Mesothelial cell of epicardium (in vitro differentiated cells): ENCODE results near the gene ATF3. TPM values are rescaled to one million over a fixed set of nuclear protein-coding genes. Genes with fewer than 3 reads are reported as not detected.

Experiments
- DNase-seq, 2 experiments: peaks; one replicate each; pipeline ENCODE4 v3.0.0; 2021; ENCODE audit warnings: low spot score in 2 of 2; ENCODE audit not compliant: unreplicated experiment in 2 of 2
- H3K27ac Mint-ChIP-seq: 2 replicates; pipeline ENCODE4 v1.8.0; 2021; ENCODE audit warnings: mixed read lengths
- H3K27me3 Mint-ChIP-seq: 2 replicates; pipeline ENCODE4 v1.8.0; 2021; ENCODE audit warnings: low read depth, mixed read lengths
- H3K36me3 Mint-ChIP-seq: 2 replicates; pipeline ENCODE4 v1.8.0; 2021; ENCODE audit warnings: mixed read lengths
- H3K4me1 Mint-ChIP-seq: 2 replicates; pipeline ENCODE4 v1.8.0; 2021; ENCODE audit warnings: mixed read lengths
- H3K4me3 Mint-ChIP-seq: 2 replicates; pipeline ENCODE4 v1.8.0; 2021; ENCODE audit warnings: mild to moderate bottlenecking, moderate library complexity, mixed read lengths
- H3K9me3 Mint-ChIP-seq: 2 replicates; pipeline ENCODE4 v1.8.0; 2021; ENCODE audit warnings: mixed read lengths
- CTCF ChIP-seq: fragments of 200-600 bp; sonication (generic); IDR thresholded peaks from one replicate; pipeline ENCODE4 v1.5.0; 2021; ENCODE audit warnings: antibody characterized with exemption; ENCODE audit not compliant: unreplicated experiment
- total RNA-seq: library from RNA; stranded (reverse); gene quantifications from 3 replicates; pipeline ENCODE4 v1.2.1, GENCODE V29; 2021

The ATF3 gene
- total RNA-seq, 1 donor from 2014 or later: 147 TPM

- Mint-ChIP-seq H3K36me3 (peaks cover 25% of the 10 kb centered on the region), H3K4me3 (no peak overlapping the region), H3K27ac (no peak overlapping the region), H3K9me3 (no peaks in the 10 kb centered on the region), H3K4me1 (peaks cover 13% of the 10 kb centered on the region), H3K27me3 (no peaks in the 10 kb centered on the region)
- peak in 1 of 2 experiments; percentile 29 for DNase-seq
- no peak for TF ChIP-seq CTCF
Measured at GRCh38 chr1:212618466-212619210, 10.1 kb downstream of the ATF3 start.

- TF ChIP-seq CTCF: no peak
- H3K27me3 Mint-ChIP-seq: peaks cover 2% of the 10 kb centered on the region
- DNase-seq: no peak
- H3K4me1 Mint-ChIP-seq: no peaks in the 10 kb centered on the region
- H3K9me3 Mint-ChIP-seq: no peaks in the 10 kb centered on the region
- no peak overlapping the region for H3K27ac Mint-ChIP-seq
- peaks cover 23% of the 10 kb centered on the region for H3K36me3 Mint-ChIP-seq
- H3K4me3 Mint-ChIP-seq: no peak overlapping the region
Measured at GRCh38 chr1:212620293-212620692, 11.7 kb downstream of the ATF3 start.

GRCh38 chr1:212621043-212621948 lies 12.7 kb downstream of the ATF3 start:
- no peaks in the 10 kb centered on the region for H3K4me1 Mint-ChIP-seq
- peaks cover 4% of the 10 kb centered on the region for H3K27me3 Mint-ChIP-seq
- H3K9me3 Mint-ChIP-seq: no peaks in the 10 kb centered on the region
- no peak overlapping the region for H3K27ac Mint-ChIP-seq
- no peak for TF ChIP-seq CTCF
- no peak for DNase-seq
- no peak overlapping the region for H3K4me3 Mint-ChIP-seq
- H3K36me3 Mint-ChIP-seq: peaks cover 17% of the 10 kb centered on the region

DNA sequence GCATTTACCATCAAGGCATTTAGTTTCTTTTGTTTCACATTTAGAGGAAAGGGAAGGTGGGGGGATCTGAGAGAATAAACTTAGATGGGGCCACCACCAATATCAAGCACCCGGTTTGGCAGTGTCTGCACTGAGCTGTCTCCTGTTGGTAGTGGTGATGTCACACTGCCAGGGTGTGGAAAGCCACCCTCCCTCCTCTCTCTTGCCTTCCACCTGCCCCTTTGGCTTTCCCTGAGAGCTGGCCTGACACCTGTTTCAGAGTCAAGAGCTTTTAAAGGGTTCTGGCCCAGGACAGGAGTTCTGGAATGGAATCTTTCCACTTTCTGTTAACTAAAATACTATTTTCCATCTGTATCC lies 13.4 kb downstream of the ATF3 start:
- Mint-ChIP-seq H3K27ac (no peak overlapping the region), H3K36me3 (peaks cover 14% of the 10 kb centered on the region), H3K27me3 (peaks cover 4% of the 10 kb centered on the region)

GRCh38 chr1:212622467-212622866 lies 13.9 kb downstream of the ATF3 start:
- no peak for TF ChIP-seq CTCF

More for the DNA sequence above, 13.4 kb downstream of the ATF3 start:
- Mint-ChIP-seq H3K4me3 (no peak overlapping the region), H3K9me3 (no peaks in the 10 kb centered on the region), H3K4me1 (no peaks in the 10 kb centered on the region)
- TF ChIP-seq CTCF: no peak
- DNase-seq: no peak

More at GRCh38 chr1:212622467-212622866, 13.9 kb downstream of the ATF3 start:
- Mint-ChIP-seq H3K36me3 (peaks cover 14% of the 10 kb centered on the region), H3K4me3 (no peak overlapping the region), H3K27ac (no peak overlapping the region), H3K27me3 (peaks cover 4% of the 10 kb centered on the region), H3K9me3 (no peaks in the 10 kb centered on the region), H3K4me1 (no peaks in the 10 kb centered on the region)
- DNase-seq: no peak
